ENCODE results near the gene SRCIN1. TPM values are rescaled to one million over a fixed set of nuclear protein-coding genes. Genes with fewer than 3 reads are reported as not detected.

The SRCIN1 gene
- total RNA-seq, 2 donors from 2014 or later: 2.8 to 5.9 TPM

DNA sequence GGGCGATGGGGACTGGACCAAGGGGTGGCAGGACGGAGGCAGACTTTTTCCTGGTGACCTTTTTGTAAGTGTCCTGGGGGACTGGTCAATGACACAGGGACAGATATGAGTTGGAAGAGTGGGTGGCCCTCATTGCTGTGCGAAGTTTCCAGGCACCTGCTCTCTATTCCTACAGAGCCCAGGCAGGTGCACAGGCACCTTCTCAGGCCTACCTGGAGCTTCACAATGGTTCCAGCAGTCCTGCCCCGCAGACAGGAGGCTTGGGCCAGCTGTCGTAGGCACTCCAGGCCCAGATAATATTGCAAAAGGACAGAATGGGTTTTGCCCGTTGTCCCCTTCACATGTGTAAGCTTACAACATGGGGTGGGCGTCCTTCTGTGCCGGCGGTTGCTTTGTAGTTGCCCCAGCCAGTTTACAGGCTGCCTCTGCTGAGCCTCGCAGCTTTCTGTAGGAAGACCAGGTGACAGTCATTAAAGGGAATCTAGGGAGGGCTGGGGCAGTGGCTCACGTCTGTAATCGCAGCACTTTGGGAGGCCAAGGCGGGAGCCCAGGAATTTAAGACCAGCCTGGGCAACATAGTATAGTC lies 93.2 kb downstream of the SRCIN1 start:
- H3K27me3 Mint-ChIP-seq (ENCODE audit: insufficient read depth): peaks cover 49% of the 10 kb centered on the region
- DNase-seq: no peak
- TF ChIP-seq, protein P1, sequence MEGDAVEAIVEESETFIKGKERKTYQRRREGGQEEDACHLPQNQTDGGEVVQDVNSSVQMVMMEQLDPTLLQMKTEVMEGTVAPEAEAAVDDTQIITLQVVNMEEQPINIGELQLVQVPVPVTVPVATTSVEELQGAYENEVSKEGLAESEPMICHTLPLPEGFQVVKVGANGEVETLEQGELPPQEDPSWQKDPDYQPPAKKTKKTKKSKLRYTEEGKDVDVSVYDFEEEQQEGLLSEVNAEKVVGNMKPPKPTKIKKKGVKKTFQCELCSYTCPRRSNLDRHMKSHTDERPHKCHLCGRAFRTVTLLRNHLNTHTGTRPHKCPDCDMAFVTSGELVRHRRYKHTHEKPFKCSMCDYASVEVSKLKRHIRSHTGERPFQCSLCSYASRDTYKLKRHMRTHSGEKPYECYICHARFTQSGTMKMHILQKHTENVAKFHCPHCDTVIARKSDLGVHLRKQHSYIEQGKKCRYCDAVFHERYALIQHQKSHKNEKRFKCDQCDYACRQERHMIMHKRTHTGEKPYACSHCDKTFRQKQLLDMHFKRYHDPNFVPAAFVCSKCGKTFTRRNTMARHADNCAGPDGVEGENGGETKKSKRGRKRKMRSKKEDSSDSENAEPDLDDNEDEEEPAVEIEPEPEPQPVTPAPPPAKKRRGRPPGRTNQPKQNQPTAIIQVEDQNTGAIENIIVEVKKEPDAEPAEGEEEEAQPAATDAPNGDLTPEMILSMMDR (conservative IDR thresholded peaks at IDR 0.05): no peak
- no peak overlapping the region for H3K4me3 ChIP-seq (ENCODE audit: low read length)
- H3K4me3 Mint-ChIP-seq: no peak overlapping the region
- H3K36me3 ChIP-seq (ENCODE audit: control insufficient read depth, insufficient read depth, low read length): no peaks in the 10 kb centered on the region
- no peaks in the 10 kb centered on the region for H3K9me3 ChIP-seq (ENCODE audit: control insufficient read depth, low read length)
- H3K4me1 Mint-ChIP-seq: peaks cover 11% of the 10 kb centered on the region
- H3K9ac ChIP-seq (ENCODE audit: extremely low read depth, low read length, poor library complexity, severe bottlenecking): no peak overlapping the region
- 88 to 91% methylated on average over 8 to 12 of the region's 13 CpGs for WGBS, 2 experiments (ENCODE audit: insufficient coverage in 1 of 2, insufficient read length in 1 of 2)
- no peaks in the 10 kb centered on the region for H3K4me1 ChIP-seq (ENCODE audit: control insufficient read depth, insufficient read depth, low read length)
- no peak overlapping the region for H3K27ac Mint-ChIP-seq
- peaks cover 35% of the 10 kb centered on the region for H3K27me3 ChIP-seq (ENCODE audit: control insufficient read depth, insufficient read depth, low read length, poor library complexity, severe bottlenecking)
- H3K27ac ChIP-seq (ENCODE audit: low read depth, low read length): no peak overlapping the region
- no peaks in the 10 kb centered on the region for H3K9me3 Mint-ChIP-seq
- H3K36me3 Mint-ChIP-seq (ENCODE audit: low read depth): no peaks in the 10 kb centered on the region

DNA sequence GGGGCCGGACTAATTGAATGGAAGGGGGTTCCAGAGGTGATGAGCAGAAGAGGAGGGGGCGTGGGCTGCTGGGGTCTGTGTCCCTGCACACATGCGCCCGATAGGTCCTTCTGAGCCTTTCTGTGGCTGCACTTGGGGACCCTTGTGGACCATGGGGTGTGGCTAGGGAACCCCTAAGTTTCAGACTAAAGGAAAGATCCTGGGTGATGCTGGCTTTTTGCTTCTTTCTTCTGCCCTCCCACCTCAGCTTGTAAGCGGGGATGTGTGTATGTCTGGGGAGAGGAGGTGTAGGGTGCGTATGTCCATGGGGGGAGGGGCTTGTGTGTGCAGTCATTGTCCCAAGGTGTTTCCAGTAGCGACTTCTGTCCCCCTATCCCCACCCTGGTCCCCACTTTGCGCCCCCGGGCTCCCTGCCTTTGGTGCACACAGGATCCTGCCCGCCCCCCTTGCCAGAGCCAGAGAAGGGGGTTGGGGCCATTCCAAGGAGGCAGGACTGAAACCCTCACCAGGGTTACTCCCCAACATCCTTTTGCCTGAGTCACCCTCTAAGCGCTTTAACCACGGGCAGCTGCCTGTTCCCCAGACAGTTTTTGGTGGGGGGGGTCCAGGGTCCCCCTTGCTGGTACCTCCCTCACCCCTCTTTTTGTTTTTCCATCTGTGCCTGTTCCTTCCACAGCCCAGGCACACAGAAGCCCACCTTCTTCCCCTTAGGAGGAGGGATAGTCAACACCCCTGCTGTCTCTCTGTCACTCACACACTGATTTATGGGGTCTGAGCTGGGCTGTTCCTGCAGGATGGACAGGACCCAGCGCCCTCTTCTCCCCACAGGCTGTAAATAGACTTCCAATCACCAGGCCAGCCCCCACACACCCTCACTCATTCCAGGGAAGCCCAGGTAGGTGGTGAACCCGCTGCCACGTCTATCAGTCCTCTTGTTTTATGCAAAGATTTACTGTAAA lies 94.3 kb downstream of the SRCIN1 start:
- no peaks in the 10 kb centered on the region for H3K36me3 Mint-ChIP-seq (ENCODE audit: low read depth)
- no peak overlapping the region for H3K27ac ChIP-seq (ENCODE audit: low read depth, low read length)
- WGBS, 2 experiments (ENCODE audit: insufficient coverage in 1 of 2, insufficient read length in 1 of 2): 28 to 44% methylated on average over 4 to 13 of the region's 15 CpGs
- H3K4me3 Mint-ChIP-seq: peak overlapping the region; percentile 42
- peaks cover 35% of the 10 kb centered on the region for H3K27me3 ChIP-seq (ENCODE audit: control insufficient read depth, insufficient read depth, low read length, poor library complexity, severe bottlenecking)
- H3K27me3 Mint-ChIP-seq (ENCODE audit: insufficient read depth): peaks cover 48% of the 10 kb centered on the region
- H3K9me3 Mint-ChIP-seq: no peaks in the 10 kb centered on the region
- peak; percentile 64 for DNase-seq
- no peak overlapping the region for H3K27ac Mint-ChIP-seq
- no peaks in the 10 kb centered on the region for H3K9me3 ChIP-seq (ENCODE audit: control insufficient read depth, low read length)
- H3K4me1 ChIP-seq (ENCODE audit: control insufficient read depth, insufficient read depth, low read length): no peaks in the 10 kb centered on the region
- H3K36me3 ChIP-seq (ENCODE audit: control insufficient read depth, insufficient read depth, low read length): no peaks in the 10 kb centered on the region
- H3K4me1 Mint-ChIP-seq: peaks cover 11% of the 10 kb centered on the region
- TF ChIP-seq, protein P1 (conservative IDR thresholded peaks at IDR 0.05): no peak
- H3K4me3 ChIP-seq (ENCODE audit: low read length): no peak overlapping the region
- H3K9ac ChIP-seq (ENCODE audit: extremely low read depth, low read length, poor library complexity, severe bottlenecking): no peak overlapping the region

DNA sequence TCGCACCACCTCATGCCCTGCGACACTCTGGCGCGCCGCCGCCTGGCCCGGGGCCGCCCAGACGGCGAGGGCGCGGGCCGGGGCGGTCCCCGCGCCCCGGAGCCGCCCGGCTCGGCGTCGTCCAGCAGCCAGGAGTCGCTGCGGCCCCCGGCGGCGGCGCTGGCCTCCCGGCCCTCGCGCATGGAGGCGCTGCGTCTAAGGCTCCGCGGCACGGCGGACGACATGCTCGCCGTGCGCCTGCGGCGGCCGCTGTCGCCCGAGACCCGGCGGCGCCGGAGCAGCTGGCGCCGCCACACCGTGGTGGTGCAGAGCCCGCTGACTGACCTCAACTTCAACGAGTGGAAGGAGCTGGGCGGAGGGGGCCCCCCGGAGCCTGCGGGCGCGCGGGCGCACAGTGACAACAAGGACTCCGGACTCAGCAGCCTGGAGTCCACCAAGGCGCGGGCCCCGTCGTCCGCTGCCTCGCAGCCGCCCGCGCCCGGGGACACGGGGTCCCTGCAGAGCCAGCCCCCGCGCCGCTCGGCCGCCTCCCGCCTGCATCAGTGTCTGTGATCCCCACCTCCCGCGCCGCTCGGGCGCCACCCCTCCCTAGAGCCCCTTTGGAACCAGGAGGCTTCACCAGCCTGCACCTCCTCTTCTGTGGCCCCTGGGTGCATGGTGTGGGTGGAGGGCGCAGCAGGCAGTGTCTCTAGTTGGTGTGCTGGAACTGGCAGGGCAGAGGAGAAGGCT lies 95.2 kb downstream of the SRCIN1 start:
- H3K9ac ChIP-seq (ENCODE audit: extremely low read depth, low read length, poor library complexity, severe bottlenecking): no peak overlapping the region
- no peaks in the 10 kb centered on the region for H3K9me3 Mint-ChIP-seq
- H3K4me1 Mint-ChIP-seq: peaks cover 14% of the 10 kb centered on the region
- H3K4me3 Mint-ChIP-seq: peak overlapping the region; percentile 42
- H3K9me3 ChIP-seq (ENCODE audit: control insufficient read depth, low read length): no peaks in the 10 kb centered on the region
- peaks cover 47% of the 10 kb centered on the region for H3K27me3 Mint-ChIP-seq (ENCODE audit: insufficient read depth)
- 1 to 2% methylated on average over 15 to 86 of the region's 86 CpGs for WGBS, 2 experiments (ENCODE audit: insufficient coverage in 1 of 2, insufficient read length in 1 of 2)
- H3K4me1 ChIP-seq (ENCODE audit: control insufficient read depth, insufficient read depth, low read length): no peaks in the 10 kb centered on the region
- no peak overlapping the region for H3K27ac ChIP-seq (ENCODE audit: low read depth, low read length)
- peak overlapping the region; percentile 23 for H3K4me3 ChIP-seq (ENCODE audit: low read length)
- TF ChIP-seq, protein P1 (conservative IDR thresholded peaks at IDR 0.05): peak; percentile 52
- peaks cover 35% of the 10 kb centered on the region for H3K27me3 ChIP-seq (ENCODE audit: control insufficient read depth, insufficient read depth, low read length, poor library complexity, severe bottlenecking)
- H3K36me3 Mint-ChIP-seq (ENCODE audit: low read depth): no peaks in the 10 kb centered on the region
- DNase-seq: peak; percentile 90
- no peak overlapping the region for H3K27ac Mint-ChIP-seq
- no peaks in the 10 kb centered on the region for H3K36me3 ChIP-seq (ENCODE audit: control insufficient read depth, insufficient read depth, low read length)
